HG02763 (cell line): Measurements from ENCODE around the gene KIAA1671.
"Not testable (repeated sequence)": the region's sequence is repeated elsewhere in the genome, so short reads cannot be mapped to it uniquely, and the experiment has no call there.

ENCODE experiments used
- ATAC-seq: cut with Tn5 transposase; IDR thresholded peaks from one replicate; pipeline ENCODE4 v1.9.1; 2021; ENCODE audit warnings: mild to moderate bottlenecking, moderate library complexity; ENCODE audit not compliant: unreplicated experiment

The KIAA1671 gene

DNA sequence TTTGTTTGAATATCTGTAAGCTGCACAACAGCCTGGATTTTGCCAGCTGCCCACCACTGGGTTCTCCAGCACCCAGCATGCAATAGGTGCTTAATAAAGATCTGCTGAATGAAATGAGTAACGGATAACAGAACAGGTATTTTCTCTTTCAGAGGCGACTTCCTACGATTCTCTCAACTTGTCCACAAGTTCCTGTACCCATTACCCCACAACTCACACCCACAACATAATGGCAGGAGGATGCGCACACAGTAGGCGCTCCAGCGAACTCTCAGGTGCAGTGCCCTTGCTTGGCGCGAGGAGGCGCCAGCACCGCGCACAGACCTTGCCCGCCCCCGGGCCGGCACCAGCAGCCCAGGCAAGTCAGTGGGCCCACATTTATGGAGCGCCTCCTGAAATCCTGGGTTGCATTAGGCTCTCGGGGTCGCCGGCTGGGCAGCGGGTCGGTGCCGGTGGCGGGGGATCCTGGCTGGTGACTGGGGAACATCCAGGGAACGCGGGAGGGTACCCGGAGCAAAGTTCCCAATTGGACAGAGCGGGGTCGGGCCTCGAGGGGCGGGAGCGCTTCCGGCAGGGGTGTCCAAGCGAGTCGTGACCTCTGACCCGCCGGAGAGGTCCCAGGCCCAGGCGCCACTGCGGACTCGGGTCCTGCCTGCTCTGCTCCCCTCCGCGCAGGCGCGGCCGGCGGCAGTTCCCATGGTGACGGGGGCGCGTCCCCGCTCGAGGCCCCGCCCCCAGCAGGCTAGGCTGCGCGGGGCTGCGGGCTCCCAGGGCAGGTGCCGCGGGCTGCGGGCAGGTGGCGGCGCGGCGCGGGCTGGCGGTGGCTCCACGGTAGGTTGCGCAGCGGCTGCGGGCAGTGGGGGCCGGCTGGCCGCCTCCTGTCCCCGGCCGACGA lies at the start of gene KIAA1671:
Gene KIAA1671 (plus strand): TSS at position 775 of the 895 bp plus-strand sequence. CDS start 75,284 bp downstream, outside the sequence.
- ATAC-seq = peak; percentile 74

DNA sequence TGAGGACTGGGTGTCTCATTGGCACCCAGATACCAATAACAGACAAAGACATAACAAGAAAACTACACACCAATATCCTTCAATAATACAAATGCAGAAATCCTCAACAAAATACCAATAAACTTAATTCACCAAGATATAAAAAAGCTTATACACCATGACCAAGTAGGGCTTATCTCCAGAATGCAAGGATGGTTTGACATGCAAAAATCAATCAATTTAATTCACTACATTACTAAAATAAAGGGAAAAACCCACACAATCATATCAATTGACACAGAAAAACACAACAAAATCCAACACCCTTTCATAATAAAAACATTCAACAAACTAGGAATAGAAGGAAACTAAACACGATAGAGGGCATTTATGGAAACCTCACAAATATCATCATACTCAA lies 46.6 kb upstream of the KIAA1671 start:
- no peak for ATAC-seq

- not testable (repeated sequence) for ATAC-seq
Measured at GRCh38 chr22:24907101-24907500, 45.4 kb upstream of the KIAA1671 start.

DNA sequence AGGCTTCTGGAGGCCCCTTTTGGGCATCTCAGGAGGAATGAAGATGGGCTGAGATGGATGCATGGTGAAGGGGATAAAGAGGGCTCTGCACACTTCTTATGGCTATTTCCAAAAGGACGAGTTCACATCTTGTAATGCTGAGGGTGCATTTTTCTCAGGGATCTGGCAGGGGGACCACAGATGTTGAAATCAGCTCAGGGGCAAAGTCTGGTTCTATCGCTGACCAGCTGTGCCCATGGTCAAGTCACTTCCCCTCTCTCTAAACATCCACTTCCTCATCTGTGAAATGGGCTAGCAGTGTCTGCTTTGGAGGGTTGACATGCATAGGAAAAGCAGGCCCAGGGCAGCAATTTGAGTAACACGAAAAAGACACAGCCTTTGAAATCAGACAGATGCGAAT lies 32.5 kb upstream of the KIAA1671 start:
- no peak for ATAC-seq

- no peak for ATAC-seq
Measured at GRCh38 chr22:24925586-24926427, 26.7 kb upstream of the KIAA1671 start.

- ATAC-seq = no peak
Measured at GRCh38 chr22:24926428-24926725, 26.1 kb upstream of the KIAA1671 start.

DNA sequence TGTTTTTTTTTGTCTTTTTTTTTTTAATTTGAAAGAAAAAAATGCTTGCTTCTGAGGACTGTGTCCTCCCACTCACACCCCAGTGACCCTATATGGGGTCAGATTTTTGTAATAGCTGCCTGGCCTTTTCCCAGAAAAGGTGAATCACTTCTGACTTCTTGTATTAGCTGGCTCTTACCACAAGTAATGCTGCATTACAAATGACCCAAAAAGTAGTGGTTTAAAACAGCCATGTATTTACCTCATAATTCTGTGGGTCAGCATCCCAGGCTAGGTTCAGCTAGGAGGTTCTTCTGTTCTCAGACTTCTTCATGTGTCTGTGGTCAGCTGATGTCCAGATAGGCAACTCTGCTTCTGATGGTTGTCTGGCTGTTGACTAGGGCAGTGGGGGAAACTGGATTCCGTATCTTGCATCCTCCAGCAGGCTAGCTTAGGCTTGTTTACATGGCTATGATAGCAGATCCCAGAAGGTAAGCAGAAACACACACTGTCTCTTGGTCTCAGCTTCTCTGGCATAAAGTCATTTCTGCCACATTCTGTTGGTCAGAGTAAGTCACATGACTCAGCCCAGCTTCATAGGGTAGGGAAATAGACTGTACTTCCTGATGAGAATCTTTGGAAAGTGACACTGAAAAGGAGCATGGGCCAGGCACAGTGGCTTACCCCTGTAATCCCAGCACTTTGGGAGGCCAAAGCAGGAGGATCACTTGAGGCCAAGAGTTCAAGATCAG lies 25.5 kb upstream of the KIAA1671 start:
- no peak for ATAC-seq

DNA sequence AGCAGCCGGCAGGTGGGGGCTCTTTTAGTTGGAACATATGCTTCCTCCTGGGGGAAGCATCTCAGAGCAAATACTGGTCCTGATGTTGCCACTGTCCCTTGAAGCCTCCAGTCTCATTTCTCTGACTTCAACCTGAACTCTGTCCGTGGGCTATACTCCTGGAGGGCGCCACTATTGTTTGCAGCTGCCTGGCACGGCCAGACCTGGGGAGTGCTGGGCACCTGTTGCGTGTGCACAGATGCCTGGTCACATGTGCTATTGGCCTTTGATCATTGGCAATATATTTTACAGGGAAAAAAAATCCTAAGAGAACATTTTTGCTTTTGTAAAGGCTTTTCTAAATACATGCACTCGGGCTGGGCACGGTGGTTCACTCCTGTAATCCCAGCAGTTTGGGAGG lies 24.2 kb upstream of the KIAA1671 start:
- no peak for ATAC-seq

DNA sequence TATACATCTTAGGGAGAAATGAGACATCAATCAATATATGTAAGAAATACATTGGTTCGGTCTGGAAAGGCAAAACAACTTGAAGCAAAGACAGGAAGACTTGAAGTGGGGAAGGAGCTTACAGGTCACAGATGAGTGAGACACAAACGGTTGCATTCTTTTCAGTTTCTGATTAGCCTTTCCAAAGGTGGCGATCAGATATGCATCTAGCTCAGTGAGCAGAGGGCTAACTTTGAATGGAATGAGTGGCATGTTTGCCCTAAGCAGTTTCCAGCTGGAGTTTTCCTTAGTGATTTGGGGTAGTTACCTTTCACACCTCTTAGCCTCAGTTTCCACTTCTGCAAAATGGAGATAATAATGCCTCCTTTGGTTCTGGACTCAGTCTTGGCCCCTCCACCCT lies 21.8 kb upstream of the KIAA1671 start:
- ATAC-seq = no peak

GRCh38 chr22:24935771-24936483 lies 16.6 kb upstream of the KIAA1671 start:
- no peak for ATAC-seq

GRCh38 chr22:24937114-24937513 lies 15.4 kb upstream of the KIAA1671 start:
- no peak for ATAC-seq

GRCh38 chr22:24938741-24939341 lies 13.7 kb upstream of the KIAA1671 start:
- ATAC-seq = no peak

DNA sequence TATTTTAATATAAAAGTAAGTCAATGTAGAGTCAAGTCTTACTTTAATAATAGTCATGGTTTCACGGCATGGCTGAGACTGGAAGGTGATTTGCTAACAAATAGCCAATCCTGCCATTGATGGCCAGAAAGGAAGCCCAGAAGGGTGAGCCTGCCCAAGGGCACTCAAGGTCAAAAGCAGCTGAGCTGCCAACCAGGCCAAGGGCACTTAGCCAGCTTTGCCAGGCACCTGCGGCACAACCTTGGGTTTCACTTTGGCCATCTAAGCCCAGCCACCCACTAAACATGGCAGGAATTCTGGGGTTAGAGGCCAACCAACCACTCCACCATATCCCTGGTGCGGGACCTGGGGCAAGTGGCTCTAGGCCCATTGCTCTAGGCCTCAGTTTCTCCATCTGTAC lies 10.2 kb upstream of the KIAA1671 start:
- ATAC-seq = no peak

DNA sequence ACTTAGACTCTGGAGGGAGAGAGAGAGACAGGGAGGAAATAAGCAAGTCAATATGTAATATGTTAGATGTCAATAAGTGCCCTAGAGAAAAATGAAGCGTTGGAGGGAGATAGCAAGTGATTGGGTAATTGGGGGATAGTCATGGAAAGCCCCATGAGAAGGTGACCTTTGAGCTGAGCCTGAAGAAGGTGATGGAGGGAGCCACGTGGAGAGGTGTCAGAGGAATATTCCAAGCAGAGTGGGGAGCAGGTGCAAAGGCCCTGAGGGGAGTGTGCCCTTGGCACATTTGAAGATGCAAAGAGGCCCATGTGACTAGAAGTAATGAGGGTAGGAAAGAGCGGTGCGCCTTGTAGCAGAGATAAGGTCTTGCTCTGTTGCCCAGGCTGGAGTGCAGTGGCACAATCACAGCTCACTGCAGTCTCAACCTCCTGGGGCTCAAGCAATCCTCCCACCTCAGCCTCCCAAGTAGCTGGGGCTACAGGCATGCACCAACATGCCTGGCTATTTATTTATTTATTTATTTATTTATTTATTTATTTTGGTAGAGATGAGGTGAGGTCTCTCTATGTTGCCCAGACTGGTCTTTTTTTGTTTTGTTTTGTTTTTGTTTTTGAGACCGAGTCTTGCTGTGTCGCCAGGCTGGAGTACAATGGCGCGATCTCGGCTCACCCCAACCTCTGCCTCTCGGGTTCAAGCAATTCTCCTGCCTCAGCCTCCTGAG lies 8.1 kb upstream of the KIAA1671 start:
- no peak for ATAC-seq

GRCh38 chr22:24945430-24945829 lies 7.1 kb upstream of the KIAA1671 start:
- ATAC-seq = no peak

- ATAC-seq = no peak
Measured at GRCh38 chr22:24947383-24947782, 5.1 kb upstream of the KIAA1671 start.

- no peak for ATAC-seq
Measured at GRCh38 chr22:24947881-24948280, 4.6 kb upstream of the KIAA1671 start.

- ATAC-seq = no peak
Measured at GRCh38 chr22:24948356-24949202, 3.9 kb upstream of the KIAA1671 start.
